D721Med (cell line): ENCODE data around the gene EPS8L1.
A peak's percentile ranks its signal among the peaks of the same experiment; 100 is the strongest.

Experiments used
- DNase-seq: peaks from one replicate; pipeline ENCODE4 v3.0.0; 2011; ENCODE audit warnings: low spot score; ENCODE audit not compliant: insufficient read length
- FAIRE-seq: peaks from 2 replicates; lab custom pipeline; 2011; peaks lifted over from hg19 to GRCh38; lab: Jason Lieb, UNC
- TF ChIP-seq, protein P1 (sequence below): IDR thresholded peaks from 2 replicates; pipeline ENCODE4 v1.5.1; 2012; ENCODE audit warnings: mild to moderate bottlenecking, control low read depth; ENCODE audit not compliant: insufficient read depth; ENCODE audit errors: missing control alignments

EPS8L1 gene

DNA sequence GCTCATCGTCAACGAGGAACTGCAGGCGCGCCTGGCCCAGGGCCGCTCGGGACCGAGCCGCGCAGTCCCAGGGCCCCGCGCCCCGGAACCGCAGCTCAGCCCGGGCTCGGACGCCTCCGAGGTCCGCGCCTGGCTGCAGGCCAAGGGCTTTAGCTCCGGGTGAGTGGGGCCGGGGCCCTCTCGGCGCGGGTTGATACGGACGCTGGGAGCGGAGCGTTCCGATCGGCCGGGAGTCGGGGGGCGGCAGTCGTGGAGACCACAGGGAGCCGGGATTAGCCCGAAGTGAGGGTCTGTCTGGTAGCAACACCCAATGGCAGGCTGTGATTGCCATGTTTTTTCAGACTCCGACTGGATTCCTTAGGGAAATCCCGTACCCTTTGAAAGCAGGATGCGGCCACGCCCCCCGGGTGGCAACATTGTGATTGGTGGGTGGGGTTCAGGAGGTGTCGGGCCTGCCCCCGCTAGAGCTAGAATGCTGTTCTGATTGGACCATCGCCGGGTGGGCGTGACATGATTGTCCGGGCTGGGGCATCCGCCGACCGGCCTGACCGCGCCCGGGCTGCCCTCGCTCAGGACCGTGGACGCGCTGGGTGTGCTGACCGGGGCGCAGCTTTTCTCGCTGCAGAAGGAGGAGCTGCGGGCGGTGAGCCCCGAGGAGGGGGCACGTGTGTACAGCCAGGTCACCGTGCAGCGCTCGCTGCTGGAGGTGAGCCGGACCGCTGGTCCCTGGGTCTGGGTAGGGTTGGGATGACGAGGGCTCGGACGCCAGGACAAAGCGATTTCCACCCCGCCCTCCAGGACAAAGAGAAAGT is 11.3 kb downstream of the EPS8L1 start:
- FAIRE-seq (no peak), DNase-seq (peak; percentile 82)
- TF ChIP-seq, protein P1, sequence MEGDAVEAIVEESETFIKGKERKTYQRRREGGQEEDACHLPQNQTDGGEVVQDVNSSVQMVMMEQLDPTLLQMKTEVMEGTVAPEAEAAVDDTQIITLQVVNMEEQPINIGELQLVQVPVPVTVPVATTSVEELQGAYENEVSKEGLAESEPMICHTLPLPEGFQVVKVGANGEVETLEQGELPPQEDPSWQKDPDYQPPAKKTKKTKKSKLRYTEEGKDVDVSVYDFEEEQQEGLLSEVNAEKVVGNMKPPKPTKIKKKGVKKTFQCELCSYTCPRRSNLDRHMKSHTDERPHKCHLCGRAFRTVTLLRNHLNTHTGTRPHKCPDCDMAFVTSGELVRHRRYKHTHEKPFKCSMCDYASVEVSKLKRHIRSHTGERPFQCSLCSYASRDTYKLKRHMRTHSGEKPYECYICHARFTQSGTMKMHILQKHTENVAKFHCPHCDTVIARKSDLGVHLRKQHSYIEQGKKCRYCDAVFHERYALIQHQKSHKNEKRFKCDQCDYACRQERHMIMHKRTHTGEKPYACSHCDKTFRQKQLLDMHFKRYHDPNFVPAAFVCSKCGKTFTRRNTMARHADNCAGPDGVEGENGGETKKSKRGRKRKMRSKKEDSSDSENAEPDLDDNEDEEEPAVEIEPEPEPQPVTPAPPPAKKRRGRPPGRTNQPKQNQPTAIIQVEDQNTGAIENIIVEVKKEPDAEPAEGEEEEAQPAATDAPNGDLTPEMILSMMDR = no peak

DNA sequence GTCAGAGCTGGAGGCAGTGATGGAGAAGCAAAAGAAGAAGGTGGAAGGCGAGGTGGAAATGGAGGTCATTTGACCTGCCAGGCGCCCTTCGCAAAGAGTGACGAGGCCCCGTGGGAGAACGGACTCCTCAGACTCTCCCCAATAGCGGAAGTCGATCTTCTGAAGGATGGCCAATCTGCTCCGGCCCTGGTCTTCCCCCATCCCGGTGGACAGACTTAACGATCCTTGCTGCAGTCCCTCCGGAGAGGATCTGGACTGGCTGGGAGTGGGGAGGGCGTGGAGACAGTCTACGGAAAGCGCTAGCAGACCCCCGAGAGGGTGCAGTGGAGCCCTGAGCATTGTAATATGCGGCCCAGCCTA is 11.9 kb downstream of the EPS8L1 start:
- TF ChIP-seq, protein P1 = no peak
- FAIRE-seq (no peak), DNase-seq (no peak)

DNA sequence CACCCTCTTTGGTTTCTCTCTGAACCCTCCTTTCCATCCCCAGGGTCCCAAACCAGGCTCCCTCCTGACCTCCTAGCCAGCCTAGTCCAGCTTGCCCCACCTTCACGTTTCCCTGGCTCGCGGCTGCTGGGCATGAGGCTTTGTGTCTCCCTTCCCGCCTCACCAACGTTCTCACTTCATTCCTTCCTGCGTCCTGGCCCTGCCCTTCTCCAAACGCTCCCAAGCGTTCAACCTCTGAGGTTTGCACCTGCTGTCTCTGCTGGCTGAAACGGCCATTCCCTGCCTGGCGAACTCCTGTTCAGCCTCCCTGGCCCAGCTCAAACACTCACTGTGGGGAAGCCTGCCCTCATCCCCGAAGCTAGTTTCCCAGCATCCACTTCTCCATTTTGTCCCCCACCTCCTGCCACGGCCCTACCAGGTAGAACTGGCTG is 12.4 kb downstream of the EPS8L1 start:
- FAIRE-seq (no peak), DNase-seq (no peak)
- TF ChIP-seq, protein P1 = no peak

DNA sequence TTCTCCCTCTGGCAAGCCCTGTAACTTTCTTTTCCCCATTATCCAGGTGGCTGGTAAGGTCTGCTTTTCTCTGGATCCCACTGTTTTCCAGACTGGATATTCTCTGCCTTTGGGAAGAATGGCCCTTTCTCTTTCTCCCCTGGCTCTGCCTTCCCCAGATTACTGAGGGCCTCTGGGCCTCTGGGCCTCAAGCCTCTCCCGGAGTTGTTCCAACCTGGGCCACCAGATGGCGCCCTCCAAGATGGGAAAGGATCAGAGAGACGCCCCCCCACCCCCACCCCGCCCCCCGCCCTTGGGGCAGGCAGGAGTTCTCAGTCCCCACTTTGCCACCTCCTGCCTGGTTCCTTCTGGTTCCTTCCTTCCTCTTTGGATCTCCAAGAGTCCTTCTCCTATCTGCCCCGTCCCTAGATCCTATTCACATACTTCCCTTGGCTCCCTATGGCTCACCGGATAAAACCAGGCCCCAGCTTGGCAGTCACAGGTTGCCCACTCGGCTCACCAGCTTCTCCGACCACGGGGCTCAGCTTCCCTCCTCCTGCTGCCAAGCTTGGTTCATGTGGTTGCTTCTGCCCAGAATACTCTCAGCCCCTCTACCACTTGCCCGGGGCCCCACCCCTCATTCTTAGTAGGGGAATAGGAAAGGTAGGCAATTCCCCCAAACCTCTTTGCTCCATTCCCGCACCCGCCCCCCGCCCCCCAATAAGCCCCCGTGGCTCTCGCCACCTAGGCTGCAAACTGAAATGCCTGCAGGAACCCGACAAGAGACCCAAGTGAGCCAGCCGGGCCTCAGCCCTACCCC is 13.1 kb downstream of the EPS8L1 start:
- no peak for FAIRE-seq

DNA sequence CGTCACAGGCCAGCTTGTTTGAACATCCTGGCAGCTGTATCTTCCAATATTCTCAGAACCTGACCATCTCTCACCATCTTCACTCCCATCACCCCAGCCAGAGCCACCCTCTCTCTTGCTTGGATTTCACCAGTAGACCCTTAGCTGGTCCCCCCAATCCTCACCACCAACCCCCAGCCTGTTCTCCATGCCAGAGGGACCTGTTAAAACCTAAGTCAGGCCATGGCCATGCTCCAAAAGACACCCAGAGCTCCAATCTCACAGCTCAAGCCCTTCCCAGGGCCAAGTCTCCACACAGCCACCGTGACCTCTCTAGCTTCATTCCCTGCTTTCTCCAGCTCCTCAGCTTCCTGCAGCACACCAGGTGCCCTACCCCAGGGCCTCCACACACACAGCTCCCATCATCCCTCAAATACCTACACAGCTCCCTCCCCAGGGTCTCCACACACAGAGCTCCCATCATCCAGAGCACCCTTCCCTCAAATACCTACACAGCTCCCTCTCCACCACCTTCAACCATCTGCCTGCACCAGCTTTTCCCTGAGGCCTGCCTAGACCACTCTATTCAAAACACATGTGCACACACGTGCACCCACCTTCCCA is 13.8 kb downstream of the EPS8L1 start:
- TF ChIP-seq, protein P1 = no peak
- DNase-seq = no peak
- FAIRE-seq = no peak

More for the DNA sequence above, 13.1 kb downstream of the EPS8L1 start:
- DNase-seq = peak; percentile 85
- TF ChIP-seq, protein P1 = peak; percentile 56

DNA sequence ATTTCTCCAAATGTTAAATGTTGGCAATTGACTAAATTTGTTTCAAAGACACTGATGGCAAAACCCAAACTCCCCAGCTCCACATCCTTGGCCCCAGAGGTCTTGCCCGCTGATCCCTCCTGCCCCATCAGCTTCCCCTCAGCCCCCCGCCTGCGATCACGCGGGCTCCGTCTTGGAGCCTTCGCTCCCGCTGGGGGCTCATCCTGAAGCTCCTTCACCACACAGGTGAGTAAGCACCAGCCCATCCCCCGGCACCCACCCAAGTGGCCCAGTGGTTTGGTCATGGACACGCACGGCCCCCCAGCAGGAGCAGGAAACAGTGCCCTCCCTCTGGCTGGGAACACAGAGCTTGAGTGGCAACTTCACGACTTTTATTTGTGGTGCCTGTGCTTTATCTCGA is 14.9 kb downstream of the EPS8L1 start:
- DNase-seq (no peak), FAIRE-seq (no peak)
- TF ChIP-seq, protein P1 = no peak
